Measurements from ENCODE around the gene CCDC54.

- TF ChIP-seq EZH2 (IDR thresholded peaks at IDR 0.05; ENCODE audit: borderline replicate concordance) (no peak), EZH2phosphoT487 (IDR thresholded peaks at IDR 0.05; ENCODE audit: low read depth, severe bottlenecking, unreplicated experiment) (no peak), CTCF (IDR thresholded peaks at IDR 0.05; ENCODE audit: poor library complexity) (no peak)
Measured at GRCh38 chr3:107373896-107374295, 3.3 kb upstream of the CCDC54 start.

All from hepatocyte (in vitro differentiated cells).